ENCODE data around the gene ZBTB44.
"Not testable (repeated sequence)": the region's sequence is repeated elsewhere in the genome, so short reads cannot be mapped to it uniquely, and the experiment has no call there.

The ZBTB44 gene

GRCh38 chr11:130198964-130199363 is 115.8 kb downstream of the ZBTB44 start:
- H3K4me2 ChIP-seq: no peak overlapping the region
- H3K36me3 ChIP-seq: no peaks in the 10 kb centered on the region
- H3K27ac ChIP-seq: no peak overlapping the region
- no peak overlapping the region for H3K4me3 ChIP-seq
- TF ChIP-seq Cebpa-rat (IDR thresholded peaks at IDR 0.05): no peak
- no peak overlapping the region for H3K9ac ChIP-seq
- no peaks in the 10 kb centered on the region for H4K20me1 ChIP-seq
- no peaks in the 10 kb centered on the region; the same call in 1 of the 2 replicates for H3K27me3 ChIP-seq
- peaks cover 9% of the 10 kb centered on the region; the same call in 1 of the 2 replicates for H3K4me1 ChIP-seq
- no peaks in the 10 kb centered on the region for H3K9me3 ChIP-seq

GRCh38 chr11:130198292-130198691 is 116.4 kb downstream of the ZBTB44 start:
- no peak for TF ChIP-seq Cebpa-rat (IDR thresholded peaks at IDR 0.05)
- H3K27ac ChIP-seq: no peak overlapping the region
- no peaks in the 10 kb centered on the region for H3K27me3 ChIP-seq

GRCh38 chr11:130197386-130198035 is 117.2 kb downstream of the ZBTB44 start:
- Histone ChIP-seq H3K9ac (no peak overlapping the region), H3K27ac (no peak overlapping the region), H4K20me1 (no peaks in the 10 kb centered on the region), H3K4me2 (no peak overlapping the region), H3K9me3 (no peaks in the 10 kb centered on the region), H3K36me3 (no peaks in the 10 kb centered on the region), H3K4me3 (no peak overlapping the region), H3K27me3 (no peaks in the 10 kb centered on the region), H3K4me1 (peaks cover 7% of the 10 kb centered on the region; the same call in 1 of the 2 replicates)
- TF ChIP-seq Cebpa-rat (IDR thresholded peaks at IDR 0.05): no peak

More at GRCh38 chr11:130198292-130198691, 116.4 kb downstream of the ZBTB44 start:
- Histone ChIP-seq H3K9ac (no peak overlapping the region), H3K36me3 (no peaks in the 10 kb centered on the region), H3K9me3 (no peaks in the 10 kb centered on the region), H3K4me1 (peaks cover 9% of the 10 kb centered on the region; the same call in 1 of the 2 replicates), H3K4me3 (no peak overlapping the region), H3K4me2 (no peak overlapping the region), H4K20me1 (no peaks in the 10 kb centered on the region)

GRCh38 chr11:130194241-130195023 is 120.3 kb downstream of the ZBTB44 start:
- no peaks in the 10 kb centered on the region for H4K20me1 ChIP-seq
- no peak overlapping the region for H3K4me3 ChIP-seq
- H3K9me3 ChIP-seq: no peaks in the 10 kb centered on the region
- no peak overlapping the region for H3K27ac ChIP-seq
- no peak overlapping the region for H3K9ac ChIP-seq
- H3K4me2 ChIP-seq: no peak overlapping the region
- TF ChIP-seq Cebpa-rat (IDR thresholded peaks at IDR 0.05): no peak
- no peaks in the 10 kb centered on the region for H3K27me3 ChIP-seq
- H3K4me1 ChIP-seq: peaks cover under 1% of the 10 kb centered on the region; the same call in 1 of the 2 replicates
- no peaks in the 10 kb centered on the region for H3K36me3 ChIP-seq

GRCh38 chr11:130193551-130193950 is 121.2 kb downstream of the ZBTB44 start:
- not testable (repeated sequence) for H3K4me3 ChIP-seq, H3K4me2 ChIP-seq, H3K27me3 ChIP-seq, H4K20me1 ChIP-seq, H3K27ac ChIP-seq, H3K36me3 ChIP-seq, H3K4me1 ChIP-seq, H3K9me3 ChIP-seq, H3K9ac ChIP-seq

GRCh38 chr11:130192845-130193267 is 121.9 kb downstream of the ZBTB44 start:
- no peaks in the 10 kb centered on the region for H3K27me3 ChIP-seq
- no peak overlapping the region for H3K4me2 ChIP-seq
- H3K9me3 ChIP-seq: no peaks in the 10 kb centered on the region
- H3K9ac ChIP-seq: no peak overlapping the region
- TF ChIP-seq Cebpa-rat (IDR thresholded peaks at IDR 0.05): no peak
- H3K4me1 ChIP-seq: peaks cover 10% of the 10 kb centered on the region
- no peaks in the 10 kb centered on the region for H3K36me3 ChIP-seq
- no peaks in the 10 kb centered on the region for H4K20me1 ChIP-seq
- no peak overlapping the region for H3K27ac ChIP-seq
- H3K4me3 ChIP-seq: no peak overlapping the region

GRCh38 chr11:130191896-130192295 is 122.8 kb downstream of the ZBTB44 start:
- no peak for TF ChIP-seq Cebpa-rat (IDR thresholded peaks at IDR 0.05)
- Histone ChIP-seq H3K9ac (no peak overlapping the region), H3K27ac (no peak overlapping the region), H3K4me1 (peaks cover 10% of the 10 kb centered on the region), H4K20me1 (no peaks in the 10 kb centered on the region), H3K4me3 (no peak overlapping the region), H3K27me3 (no peaks in the 10 kb centered on the region), H3K9me3 (no peaks in the 10 kb centered on the region), H3K4me2 (no peak overlapping the region), H3K36me3 (no peaks in the 10 kb centered on the region)

GRCh38 chr11:130190371-130190881 is 124.3 kb downstream of the ZBTB44 start:
- Histone ChIP-seq H3K9me3 (no peaks in the 10 kb centered on the region), H3K4me2 (no peak overlapping the region), H3K27ac (no peak overlapping the region), H3K4me3 (no peak overlapping the region), H3K4me1 (peaks cover 10% of the 10 kb centered on the region), H3K36me3 (no peaks in the 10 kb centered on the region), H3K27me3 (no peaks in the 10 kb centered on the region), H3K9ac (no peak overlapping the region), H4K20me1 (no peaks in the 10 kb centered on the region)
- no peak for TF ChIP-seq Cebpa-rat (IDR thresholded peaks at IDR 0.05)

- Histone ChIP-seq H3K4me2 (peak overlapping the region; percentile 26; the same call in 1 of the 2 replicates), H3K9me3 (no peaks in the 10 kb centered on the region), H4K20me1 (no peaks in the 10 kb centered on the region), H3K36me3 (no peaks in the 10 kb centered on the region), H3K4me1 (peaks cover 10% of the 10 kb centered on the region), H3K4me3 (no peak overlapping the region), H3K9ac (no peak overlapping the region), H3K27ac (no peak overlapping the region), H3K27me3 (no peaks in the 10 kb centered on the region)
- TF ChIP-seq Cebpa-rat (IDR thresholded peaks at IDR 0.05): no peak
Measured at GRCh38 chr11:130189492-130190210, 125.1 kb downstream of the ZBTB44 start.

Data from BLaER1 (cell line).